Sciatic nerve (tissue), 2 donors: ENCODE measurements around the gene SELPLG. TPM values are rescaled to one million over a fixed set of nuclear protein-coding genes. Genes with fewer than 3 reads are reported as not detected.
"Not testable (repeated sequence)": the region's sequence is repeated elsewhere in the genome, so short reads cannot be mapped to it uniquely, and the experiment has no call there.

Source experiments
- ATAC-seq: fragments of 200-7000 bp; cut with Tn5 transposase; one replicate; pipeline ENCODE4 v1.9.1; 2020; ENCODE audit warnings: mild to moderate bottlenecking, moderate library complexity
- DNase-seq: peaks from one replicate; pipeline ENCODE4 v3.0.0-alpha.2; 2020; ENCODE audit warnings: low spot score
- intact Hi-C: fragments of 100-400 bp; cut with DNase I; formaldehyde crosslinking; loops from one replicate; pipeline ENCODE4 v1.14.2; 2022
- total RNA-seq: library from RNA; stranded (reverse); fragmentation: NEBNext Ultra II Directional; extraction: Animal tissue kit (Norgen Biotek cat#: 25700); gene quantifications from one replicate; pipeline ENCODE4 v1.2.1, GENCODE V29; 2021
- donor health status: DM: no; HTN: no; CAD: no.
- donor health status: DM: no; HTN: no; CAD: no.

The SELPLG gene
- total RNA-seq, 1 donor from 2014 or later = 12.3 TPM

- DNase-seq = peak; percentile 52
- intact Hi-C loops = no loop called here
These were observed 8.0 kb upstream of the SELPLG start for GRCh38 chr12:108641446-108642268.

GRCh38 chr12:108640802-108641445 lies 7.2 kb upstream of the SELPLG start:
- peak; percentile 68 for DNase-seq
- intact Hi-C loops = no loop called here
- no peak for ATAC-seq

More at GRCh38 chr12:108641446-108642268, 8.0 kb upstream of the SELPLG start:
- ATAC-seq = no peak

DNA sequence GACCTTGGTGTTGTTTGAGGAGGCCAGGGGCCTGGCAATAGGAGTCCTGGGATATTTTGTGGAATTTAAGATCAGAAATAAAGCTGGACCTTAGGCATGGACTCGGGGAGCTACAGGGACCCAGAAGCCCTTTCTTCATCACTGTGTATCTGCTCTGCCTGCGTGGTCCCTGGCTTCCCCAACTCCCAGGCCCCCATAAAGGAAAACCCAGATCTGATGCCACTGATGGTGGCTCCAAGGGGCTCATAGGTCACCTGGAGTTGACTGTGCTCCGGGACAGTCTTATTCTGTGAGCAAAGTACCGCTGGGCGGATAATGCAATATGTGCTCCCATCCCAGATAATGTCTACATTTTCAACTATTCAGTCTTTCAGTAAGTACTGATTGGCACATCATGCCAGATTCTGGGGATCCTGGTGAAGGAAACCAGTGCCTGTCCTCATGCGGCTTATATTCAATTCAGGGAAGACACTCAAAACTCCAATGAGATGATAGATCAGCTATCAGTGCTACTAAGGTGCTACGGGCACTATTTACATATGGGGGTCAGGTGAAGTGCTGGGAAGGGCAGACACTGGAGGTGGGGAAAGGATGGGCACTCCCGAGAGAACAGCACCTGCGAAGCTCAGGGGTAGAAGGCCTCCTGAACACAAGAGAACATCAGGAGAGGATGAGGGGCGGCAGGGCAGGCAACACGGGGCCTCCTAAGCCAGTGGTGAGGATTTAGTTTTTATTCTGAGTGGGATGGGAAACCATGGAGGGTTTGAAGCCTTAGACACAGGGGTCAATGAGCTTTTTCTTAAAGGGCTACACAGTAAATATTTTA lies 5.5 kb upstream of the SELPLG start:
- DNase-seq (peak; percentile 37), ATAC-seq (no peak)
- intact Hi-C loops = no loop called here

GRCh38 chr12:108638141-108638827 lies 4.6 kb upstream of the SELPLG start:
- ATAC-seq (peak; percentile 57), DNase-seq (peak; percentile 82)
- intact Hi-C loops = no loop called here

GRCh38 chr12:108637222-108637971 lies 3.7 kb upstream of the SELPLG start:
- ATAC-seq = no peak

DNA sequence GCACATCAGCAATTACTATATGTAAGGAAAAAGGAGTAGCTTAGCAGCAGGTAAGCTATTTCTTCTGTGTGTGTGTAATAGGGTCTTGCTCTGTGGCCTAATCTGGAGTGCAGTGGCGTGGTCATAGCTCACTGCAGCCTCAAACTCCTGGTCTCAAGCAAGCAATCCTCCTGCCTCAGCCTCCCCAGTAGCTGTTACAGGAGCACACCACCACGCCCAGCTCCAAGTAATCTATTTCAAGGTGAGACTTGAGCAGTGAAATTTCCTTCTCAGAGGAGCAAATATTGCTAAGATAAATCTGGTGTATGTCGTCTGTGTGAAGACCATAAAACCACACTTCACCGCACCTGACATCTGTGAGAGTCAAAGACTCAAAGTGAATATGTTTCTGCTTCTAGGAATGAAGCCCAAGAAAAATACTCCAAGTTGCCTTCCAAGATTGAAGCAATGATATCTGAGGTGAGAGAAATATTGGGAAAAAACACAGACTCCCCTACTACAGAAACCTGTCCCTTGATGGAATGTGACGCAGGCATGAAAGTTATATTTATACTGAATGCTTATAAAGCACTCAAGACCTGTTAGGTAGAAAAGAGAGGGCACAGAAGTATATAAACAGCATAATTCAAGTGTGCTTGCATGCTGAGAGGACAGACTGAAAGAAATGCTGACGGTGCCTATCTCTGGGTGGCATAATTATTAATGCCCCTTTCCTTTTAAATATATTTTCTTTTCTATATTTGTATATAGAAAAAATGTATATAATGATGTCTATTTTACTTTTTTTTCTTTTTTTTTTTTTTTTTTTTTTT lies 2.5 kb upstream of the SELPLG start:
- intact Hi-C loops = no loop called here
- DNase-seq = peak; percentile 14
- ATAC-seq = no peak

More at GRCh38 chr12:108637222-108637971, 3.7 kb upstream of the SELPLG start:
- intact Hi-C loops = no loop called here
- DNase-seq = peak; percentile 38

- intact Hi-C loops = no loop called here
- DNase-seq (peak; percentile 38), ATAC-seq (no peak)
These were observed 1.7 kb upstream of the SELPLG start for GRCh38 chr12:108635201-108635996.

GRCh38 chr12:108634341-108634751 lies 652 bp upstream of the SELPLG start:
- no peak for ATAC-seq
- DNase-seq = peak; percentile 51
- intact Hi-C loops = no loop called here

- intact Hi-C loops = no loop called here
These were observed 587 bp downstream of the SELPLG start for GRCh38 chr12:108633081-108633533.

DNA sequence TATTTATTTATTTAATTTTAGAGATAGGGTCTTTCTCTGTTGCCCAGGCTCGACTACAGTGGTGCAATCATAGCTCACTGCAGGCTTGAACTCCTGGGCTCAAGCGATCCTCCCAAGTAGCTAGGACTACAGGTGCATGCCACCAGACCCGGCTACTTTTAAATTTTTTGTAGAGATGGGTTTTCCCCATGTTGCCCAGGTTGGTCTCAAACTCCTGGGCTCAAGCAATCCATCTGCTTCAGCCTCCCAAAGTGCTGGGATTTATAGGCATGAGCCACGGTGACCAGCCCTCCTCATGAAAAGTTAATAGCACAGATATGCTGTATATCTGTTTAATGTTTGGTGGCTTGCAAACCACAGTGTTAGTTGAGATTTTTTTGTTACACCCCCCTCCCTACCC lies 2.4 kb downstream of the SELPLG start:
- intact Hi-C loops, DNase-seq, ATAC-seq: not testable (repeated sequence)

More at GRCh38 chr12:108633081-108633533, 587 bp downstream of the SELPLG start:
- DNase-seq = peak; percentile 38
- no peak for ATAC-seq

- ATAC-seq (no peak), DNase-seq (peak; percentile 39)
- intact Hi-C loops = no loop called here
These were observed 3.0 kb downstream of the SELPLG start for GRCh38 chr12:108630481-108631207.

GRCh38 chr12:108629824-108630476 lies 3.7 kb downstream of the SELPLG start:
- ATAC-seq = peak; percentile 59
- no peak for DNase-seq
- intact Hi-C loops = no loop called here

DNA sequence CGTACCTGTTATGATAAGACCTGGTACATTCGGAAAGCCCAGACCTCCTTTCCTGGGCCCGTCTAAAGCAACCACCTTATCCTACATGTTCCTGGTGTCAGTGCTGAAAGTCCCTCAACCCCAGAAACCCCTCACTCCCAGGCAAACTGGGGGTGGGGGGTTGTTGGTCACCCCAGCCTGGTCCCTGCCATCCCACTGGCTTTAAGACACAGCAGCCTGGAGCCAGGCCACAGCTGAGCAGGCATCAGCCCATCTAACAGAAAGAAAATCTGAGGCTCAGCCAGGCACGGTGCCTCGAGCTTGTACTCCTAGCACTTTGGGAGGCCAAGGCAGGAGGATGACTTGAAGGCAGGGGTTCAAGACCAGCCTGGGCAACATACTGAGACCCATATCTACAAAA lies 4.5 kb downstream of the SELPLG start:
- intact Hi-C loops = no loop called here
- DNase-seq = no peak
- no peak for ATAC-seq

GRCh38 chr12:108627134-108627920 lies 6.4 kb downstream of the SELPLG start:
- ATAC-seq = no peak
- no peak for DNase-seq

DNA sequence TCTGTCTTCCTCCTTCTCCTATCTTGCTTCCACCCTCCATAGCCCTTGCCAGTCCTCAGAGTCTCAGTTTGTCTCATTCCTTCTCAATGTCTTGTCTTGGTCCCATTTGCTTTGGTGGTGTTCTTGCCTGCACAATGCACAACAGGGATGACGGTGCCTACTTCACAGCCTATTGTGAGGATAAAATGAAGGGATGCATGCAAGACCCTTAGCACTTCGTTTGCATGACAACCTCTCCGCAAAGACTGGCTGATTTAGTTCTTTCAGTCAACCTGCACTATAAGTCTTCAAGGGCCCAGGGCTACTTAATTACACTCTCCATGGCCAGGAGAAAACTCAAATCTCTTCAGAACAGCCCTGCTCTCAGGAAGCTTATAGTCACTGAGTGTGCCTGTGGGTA lies 8.5 kb downstream of the SELPLG start:
- ATAC-seq = no peak
- intact Hi-C loops = no loop called here
- DNase-seq = no peak

More at GRCh38 chr12:108627134-108627920, 6.4 kb downstream of the SELPLG start:
- intact Hi-C loops = no loop called here
